ENCODE data around the gene MEAK7.

Gene MEAK7

DNA sequence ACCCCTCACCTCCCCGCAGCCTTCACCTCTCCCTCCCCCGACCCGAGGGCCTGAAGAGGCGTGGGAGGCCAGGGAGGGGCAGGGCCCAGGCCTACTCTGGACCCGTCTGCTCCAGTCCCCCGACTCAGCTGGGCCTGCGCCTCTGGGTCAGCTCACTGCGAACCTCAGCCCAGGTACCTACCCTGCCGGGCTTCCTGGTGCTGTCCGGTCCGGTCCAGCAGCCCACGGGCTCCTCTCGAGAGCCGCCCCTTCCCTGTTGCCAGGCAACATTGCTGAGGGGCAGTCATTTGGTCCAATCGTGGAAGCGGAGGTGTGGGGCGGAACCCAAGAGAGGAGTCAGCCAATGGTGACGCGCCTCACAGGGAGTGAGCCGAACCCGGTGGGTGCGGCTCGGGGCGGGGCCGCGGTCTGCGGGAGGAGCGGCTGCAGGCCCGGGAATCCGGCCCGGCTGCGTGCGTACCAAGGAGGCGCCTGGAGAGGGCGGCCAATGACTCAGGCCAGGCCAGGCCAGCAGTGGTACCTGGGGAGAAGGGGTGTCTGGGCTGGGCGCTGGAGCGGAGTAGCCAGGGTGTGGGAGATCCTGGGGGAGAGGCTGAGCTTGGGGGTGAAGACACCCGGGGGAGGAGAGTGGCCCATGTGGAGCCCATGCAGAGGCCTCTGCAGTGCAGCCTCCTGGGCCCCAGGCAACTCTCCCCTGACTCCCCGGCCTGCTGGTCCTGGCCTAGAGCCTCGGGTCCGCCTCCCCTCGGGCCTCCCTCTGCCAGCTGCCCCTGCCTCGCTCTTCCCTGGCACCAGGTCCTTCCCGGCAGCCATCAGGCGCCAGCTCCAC is at the start of gene MEAK7:
MEAK7 (minus strand) TSS at position 240 of the 829 bp plus-strand sequence. CDS start 6,573 bp downstream, outside the sequence.
- peak; percentile 97 for DNase-seq

DNA sequence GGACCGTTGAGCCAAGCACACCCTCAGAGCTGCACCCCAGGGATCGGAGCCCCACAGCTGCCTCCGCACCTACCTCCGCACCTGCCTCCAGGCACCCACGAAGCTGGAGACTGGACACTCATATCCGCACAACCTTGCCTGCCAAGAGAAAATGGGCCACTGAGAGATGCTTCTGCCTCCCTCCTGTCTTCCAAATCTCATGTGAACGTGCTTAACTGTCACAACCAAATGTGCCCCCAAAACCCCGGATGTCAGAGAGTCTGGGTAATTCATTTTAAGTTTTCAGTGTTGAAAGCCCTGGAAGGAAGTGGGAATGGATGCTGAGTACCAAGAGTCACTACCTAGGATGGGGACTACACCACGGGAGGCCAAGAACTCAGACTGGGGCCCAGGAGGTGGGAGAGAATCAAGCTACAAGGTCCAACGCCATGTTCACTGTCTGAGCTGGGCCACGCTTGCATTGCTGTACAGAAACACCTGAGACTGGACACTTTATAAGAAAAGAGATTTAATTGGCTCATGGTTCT is 49.5 kb upstream of the MEAK7 start:
- no peak for DNase-seq

GRCh38 chr16:84552135-84552534 is 47.7 kb upstream of the MEAK7 start:
- DNase-seq = no peak

DNA sequence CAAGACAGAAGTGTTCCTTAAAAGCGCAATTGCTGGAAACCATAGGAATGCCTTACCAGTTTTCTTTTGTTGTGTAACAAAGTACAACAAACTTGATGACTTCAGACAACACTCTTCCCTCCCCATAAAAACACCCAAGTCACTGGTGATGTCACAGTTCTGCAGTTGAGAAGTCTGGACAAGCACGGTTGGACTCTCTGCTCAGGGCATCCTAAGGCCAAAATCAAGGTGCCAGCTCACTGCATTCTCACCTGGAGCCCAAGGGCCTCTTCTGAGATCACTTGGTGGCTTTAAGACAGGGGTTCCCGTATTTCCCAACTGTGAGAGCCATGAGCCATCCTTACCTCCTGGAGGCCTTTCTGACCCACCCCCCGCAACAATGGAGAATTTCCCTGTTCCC is 45.6 kb upstream of the MEAK7 start:
- DNase-seq = no peak

DNA sequence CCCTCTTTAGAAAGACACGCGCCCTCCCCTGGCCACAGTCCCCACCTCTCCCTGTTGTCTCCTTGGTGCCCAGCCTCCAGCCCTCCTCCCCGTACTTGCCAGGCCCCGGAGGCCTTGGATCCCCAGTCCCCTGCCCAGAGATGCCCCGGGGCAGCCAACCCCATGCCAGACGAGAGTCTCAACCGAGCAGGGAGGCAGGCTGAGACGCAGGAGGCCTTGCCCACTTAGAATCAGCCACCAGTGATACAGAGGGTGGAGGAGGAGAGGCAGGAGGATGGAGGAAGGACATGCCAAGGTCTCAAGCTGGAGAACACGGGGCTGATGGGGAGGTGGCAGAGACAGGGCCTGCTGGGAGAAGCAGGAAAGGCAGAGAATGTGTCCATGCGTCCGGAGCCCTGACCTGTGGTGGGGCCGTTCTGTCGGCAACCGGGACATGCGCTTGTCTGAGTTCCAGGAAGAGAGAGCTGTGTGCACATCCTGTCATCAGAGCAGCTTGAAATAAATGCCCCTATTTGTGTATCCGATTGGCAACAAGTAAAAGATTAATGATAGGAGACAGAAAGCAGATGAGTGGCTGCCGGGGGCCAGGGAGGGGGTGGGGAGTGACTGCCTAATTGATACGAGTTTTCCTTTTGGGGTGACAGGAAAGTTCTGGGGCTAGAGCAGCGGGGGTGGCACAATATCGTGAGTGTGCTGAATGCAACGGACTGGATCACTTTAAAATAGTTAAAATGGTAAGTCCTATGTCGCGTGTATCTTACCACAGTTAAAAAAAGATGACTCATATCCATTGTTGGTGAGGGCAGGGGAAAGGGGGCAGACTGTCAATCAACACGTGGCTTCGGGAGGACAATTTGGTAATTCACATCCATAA is 44.7 kb upstream of the MEAK7 start:
- no peak for DNase-seq

GRCh38 chr16:84548508-84548907 is 44.0 kb upstream of the MEAK7 start:
- no peak for DNase-seq

- DNase-seq = no peak
Observed at GRCh38 chr16:84547546-84548061, 43.1 kb upstream of the MEAK7 start.

DNA sequence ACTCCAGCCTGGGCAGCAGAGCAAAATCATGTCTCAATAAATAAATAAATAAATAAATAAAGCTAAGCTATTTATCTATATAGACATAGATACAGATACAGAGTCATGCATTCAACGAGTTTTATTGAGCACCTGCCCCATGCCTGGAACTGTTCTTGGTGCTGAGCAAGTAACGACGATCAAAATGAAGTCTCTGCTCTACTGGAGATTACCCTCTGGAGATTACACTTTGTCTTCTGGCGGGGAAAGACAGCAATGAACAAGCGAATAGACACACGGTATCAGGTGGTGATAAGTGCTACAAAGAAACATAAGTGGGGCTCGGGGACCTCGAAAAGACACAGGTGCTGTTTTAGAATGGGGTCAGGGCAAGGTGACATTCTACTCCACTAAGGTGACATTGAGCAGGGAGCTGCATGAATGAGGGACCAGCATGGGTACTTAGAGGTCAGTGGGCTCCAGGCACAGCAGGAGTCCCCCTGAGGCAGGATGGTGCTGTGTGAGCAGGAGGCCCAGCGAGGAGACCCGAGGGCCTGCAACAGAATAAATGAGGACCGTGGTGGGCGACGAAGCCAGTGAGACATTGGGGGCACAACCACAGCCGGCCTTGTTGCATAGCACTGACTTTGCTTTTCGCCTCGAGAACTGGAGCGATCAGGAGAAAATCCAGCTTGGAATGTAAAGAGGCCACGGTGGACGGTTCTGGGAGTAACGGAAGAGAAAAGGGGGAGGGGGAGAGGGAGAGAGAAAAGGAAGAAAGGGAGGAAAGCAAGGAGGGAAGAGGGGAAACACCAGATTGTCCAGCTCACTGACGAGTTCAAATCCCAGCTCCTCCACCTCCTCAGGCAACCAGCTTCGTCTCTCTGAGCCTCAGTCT is 42.4 kb upstream of the MEAK7 start:
- DNase-seq = no peak

DNA sequence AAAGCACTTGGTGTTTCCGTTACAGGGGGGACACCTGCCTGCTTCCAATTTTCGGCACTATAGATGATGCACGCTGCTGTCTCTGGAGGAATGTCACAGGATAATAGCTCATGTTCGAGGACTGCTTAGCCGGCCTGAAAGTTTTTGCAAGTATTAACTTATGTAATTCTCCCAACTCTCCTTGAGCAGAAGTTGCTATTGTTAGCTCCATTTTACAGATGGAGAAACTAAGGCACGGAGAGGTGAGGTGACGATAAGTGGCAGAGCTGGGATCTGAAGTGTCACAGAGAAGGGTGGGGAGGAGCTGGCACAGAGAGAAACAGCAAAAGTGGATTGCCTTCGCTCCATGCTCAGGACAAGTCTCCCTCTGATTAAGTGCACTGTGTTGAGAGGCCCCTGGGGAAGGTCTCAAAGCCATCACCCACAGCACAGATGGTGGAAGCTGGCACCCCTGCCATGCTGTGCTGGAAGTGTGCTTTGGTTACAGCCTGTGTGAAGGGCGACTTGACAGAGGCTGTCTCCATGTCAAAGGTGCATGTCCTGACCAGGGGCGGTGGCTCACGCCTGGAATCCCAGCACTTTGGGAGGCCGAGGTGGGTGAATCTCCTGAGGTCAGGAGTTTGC is 40.8 kb upstream of the MEAK7 start:
- no peak for DNase-seq

DNA sequence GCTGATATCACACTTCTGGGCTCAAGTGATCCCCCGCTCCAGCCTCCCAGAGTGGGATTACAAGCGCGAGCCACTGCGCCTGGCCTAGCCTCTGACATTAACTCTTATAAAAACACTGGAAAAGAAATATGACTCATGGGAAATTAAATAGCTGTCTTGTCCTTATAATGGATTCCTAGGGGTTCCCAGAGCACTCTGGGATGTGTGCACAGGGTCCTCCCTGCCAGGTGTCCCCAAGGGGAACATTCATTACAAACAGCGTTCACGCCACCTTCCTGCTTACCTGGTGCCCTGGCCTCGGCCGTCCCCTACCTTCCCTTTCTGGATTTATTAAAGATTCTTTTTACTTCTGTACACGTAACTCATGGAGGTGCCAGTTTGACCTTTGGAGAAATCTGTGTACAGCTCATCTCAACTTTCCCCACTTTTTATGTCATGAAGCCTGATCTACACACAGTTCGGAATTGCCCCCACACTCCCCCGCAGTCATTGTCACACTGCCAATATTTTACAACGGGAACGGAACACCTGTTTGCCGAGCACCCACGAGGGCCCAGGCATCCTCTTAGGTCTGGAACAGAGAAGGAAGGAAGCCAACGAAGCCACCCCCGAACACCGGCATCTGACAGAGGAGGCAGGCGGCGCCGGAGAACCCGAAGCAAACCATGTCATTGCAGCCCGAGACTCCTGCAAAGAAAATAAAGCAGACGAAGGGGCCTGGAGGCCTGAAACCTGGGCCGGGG is 39.7 kb upstream of the MEAK7 start:
- no peak for DNase-seq

DNA sequence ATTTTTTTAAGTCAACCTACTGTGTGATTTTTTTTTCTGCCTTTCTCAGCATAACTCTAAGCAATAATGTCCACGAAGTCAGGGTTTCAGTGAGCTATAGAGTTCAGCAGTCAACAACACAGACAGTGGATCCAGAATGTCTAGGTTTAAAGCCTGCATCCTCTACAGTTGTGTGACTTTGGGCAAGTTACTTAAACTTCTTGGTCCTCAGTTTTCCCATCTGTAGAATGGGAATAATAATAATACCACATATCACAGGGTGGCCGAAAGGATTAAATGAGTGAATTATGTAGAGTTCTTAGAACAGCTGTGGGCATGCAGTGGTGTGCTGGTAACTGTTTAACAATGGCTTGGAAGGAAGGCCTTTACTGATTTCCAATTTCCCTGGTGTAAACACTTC is 38.8 kb upstream of the MEAK7 start:
- no peak for DNase-seq

GRCh38 chr16:84541999-84542817 is 37.7 kb upstream of the MEAK7 start:
- no peak for DNase-seq

- DNase-seq = no peak
Observed at GRCh38 chr16:84540194-84540593, 35.7 kb upstream of the MEAK7 start.

DNA sequence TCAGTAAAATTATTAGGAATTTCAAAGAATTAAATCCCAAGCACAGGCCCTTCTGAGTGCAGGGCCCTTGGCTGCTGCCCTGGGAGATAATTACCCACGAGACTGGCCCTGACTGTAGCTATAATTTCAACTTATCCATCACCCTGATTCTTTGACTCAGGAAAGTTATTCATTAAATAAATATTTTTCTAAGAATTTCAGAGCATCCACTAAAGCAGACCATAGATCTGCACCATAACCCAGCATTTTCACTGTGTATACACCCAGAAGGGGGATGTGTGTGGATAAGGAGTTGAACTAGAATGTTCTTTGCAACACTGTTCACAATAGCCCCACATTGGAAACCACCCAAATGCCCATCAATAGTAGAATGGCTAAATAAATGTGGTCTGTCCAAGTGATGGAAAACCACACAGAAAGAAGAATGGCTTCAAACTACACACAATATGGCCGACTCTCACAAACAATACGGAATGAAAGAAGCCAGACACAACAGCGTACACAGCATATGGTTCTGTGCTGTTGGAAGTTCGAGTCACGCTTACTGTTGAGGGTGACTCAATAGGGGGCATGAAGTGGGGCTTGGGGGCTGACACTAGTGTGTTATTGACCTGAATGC is 33.9 kb upstream of the MEAK7 start:
- no peak for DNase-seq

- DNase-seq = no peak
Observed at GRCh38 chr16:84537491-84538151, 33.2 kb upstream of the MEAK7 start.

DNA sequence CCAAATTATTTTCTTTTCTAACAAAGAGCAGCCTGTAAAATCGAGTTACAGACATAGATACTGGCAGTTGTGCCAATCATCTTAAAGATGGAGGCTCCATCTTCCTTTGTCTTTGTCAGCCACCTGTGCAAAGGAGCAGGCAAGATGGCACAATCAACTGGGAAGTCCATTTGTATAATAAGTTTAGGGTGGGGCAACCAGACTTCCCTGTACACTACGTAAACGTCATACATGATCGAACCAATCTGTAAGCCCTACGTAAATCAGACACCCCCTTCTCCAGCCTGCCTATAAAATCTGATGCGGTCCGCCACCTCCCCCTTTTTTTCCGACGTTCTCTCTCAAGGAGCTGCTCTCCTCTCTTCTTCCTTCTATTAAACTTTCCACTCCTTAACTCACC is 31.4 kb upstream of the MEAK7 start:
- DNase-seq = no peak

DNA sequence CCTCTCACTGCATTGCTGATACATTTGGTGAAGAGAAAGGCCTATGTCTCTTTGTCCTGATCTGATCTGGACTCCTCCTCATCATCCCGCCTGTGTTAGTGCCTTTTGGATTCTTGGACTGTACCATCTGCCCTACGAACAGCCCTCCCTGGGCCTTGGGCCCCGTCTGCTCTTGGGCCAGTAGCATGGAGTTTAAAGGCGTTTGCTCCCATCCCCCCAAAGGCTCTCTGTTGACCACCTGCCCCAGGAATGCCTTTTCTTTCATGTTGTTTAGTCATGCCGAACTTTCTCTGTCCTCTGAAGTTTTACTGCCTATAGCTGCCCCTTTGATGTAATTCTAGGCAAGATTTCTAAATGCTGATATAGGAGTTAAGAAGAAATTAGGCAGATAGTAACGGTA is 30.9 kb upstream of the MEAK7 start:
- DNase-seq = no peak

DNA sequence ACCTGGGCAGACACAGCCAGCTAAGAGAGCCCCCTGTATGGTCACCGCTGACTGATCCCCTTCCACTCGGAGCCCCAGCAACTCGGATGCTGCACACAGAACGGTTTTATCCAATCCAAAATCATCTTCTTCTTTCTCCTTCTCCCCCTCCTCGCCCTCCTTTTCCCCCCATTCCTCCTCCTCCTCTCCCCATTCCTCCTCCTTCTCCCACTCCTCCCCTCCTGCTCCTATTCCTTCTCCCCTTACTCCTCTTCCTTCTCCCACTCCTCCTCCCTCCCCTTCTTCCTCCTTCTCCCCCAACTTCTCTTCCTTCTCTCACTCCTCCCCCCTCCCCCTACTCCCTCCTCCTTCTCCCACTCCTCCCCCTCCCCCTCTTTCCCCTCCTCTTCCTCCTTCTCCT is 30.4 kb upstream of the MEAK7 start:
- DNase-seq = no peak

DNA sequence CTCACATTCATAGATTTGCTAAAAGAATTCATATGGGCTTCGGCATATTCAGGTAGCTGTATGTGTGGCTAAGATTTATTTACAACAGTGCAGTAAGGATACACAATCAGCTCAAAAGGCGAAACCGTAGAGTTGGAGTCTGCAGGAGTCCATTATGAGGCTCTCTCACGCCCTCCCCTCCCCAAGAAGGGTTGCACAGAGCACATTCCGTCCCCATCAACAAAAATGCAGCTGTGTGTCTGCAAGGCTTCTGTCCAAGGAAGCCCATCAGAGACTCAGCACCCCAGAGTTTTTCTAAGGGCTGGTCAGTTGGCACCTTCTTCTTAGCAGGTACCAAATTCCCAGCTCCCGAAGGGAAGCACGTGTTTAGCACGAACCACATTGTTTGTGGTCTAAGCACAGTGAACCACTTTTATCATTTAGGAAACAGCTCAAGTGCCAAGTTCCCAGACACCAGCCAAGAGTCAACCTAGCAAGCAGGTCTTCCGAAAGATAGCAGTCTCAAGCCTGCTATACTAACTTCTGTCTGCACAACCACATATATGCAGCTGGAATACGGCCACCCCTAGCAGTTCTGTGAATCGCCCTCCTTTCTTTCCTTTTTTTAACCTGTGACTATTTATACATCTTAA is 28.5 kb upstream of the MEAK7 start:
- no peak for DNase-seq

All from NCI-H510A (cell line).